HUES48 (cell line): Measurements from ENCODE around the gene SYNGR4.
A peak's percentile ranks its signal among the peaks of the same experiment; 100 is the strongest.

Source experiments
- H3K27ac ChIP-seq: one replicate; pipeline ENCODE4 v1.7.0; 2013; ENCODE audit warnings: low read depth, low read length, inconsistent platforms
- H3K27me3 ChIP-seq: 2 replicates; pipeline ENCODE4 v1.6.1; 2013; ENCODE audit warnings: mild to moderate bottlenecking, low read length; ENCODE audit not compliant: control insufficient read depth, insufficient read depth
- H3K36me3 ChIP-seq: 2 replicates; pipeline ENCODE4 v1.6.1; 2013; ENCODE audit warnings: low read length; ENCODE audit not compliant: control insufficient read depth, insufficient read depth
- H3K4me1 ChIP-seq: 2 replicates; pipeline ENCODE4 v1.6.1; 2013; ENCODE audit warnings: mild to moderate bottlenecking, low read length; ENCODE audit not compliant: control insufficient read depth, insufficient read depth
- H3K4me3 ChIP-seq: 2 replicates; pipeline ENCODE4 v1.5.1; 2013; ENCODE audit warnings: mild to moderate bottlenecking, low read depth, low read length
- H3K9ac ChIP-seq: 2 replicates; pipeline ENCODE4 v1.6.1; 2013; ENCODE audit warnings: mild to moderate bottlenecking, low read depth, low read length, moderate library complexity
- H3K9me3 ChIP-seq: 2 replicates; pipeline ENCODE4 v1.6.1; 2013; ENCODE audit warnings: low read length; ENCODE audit not compliant: control insufficient read depth, insufficient read depth

Gene SYNGR4

GRCh38 chr19:48392860-48393558 is 28.8 kb downstream of the SYNGR4 start:
- Histone ChIP-seq H3K36me3 (peaks cover 16% of the 10 kb centered on the region), H3K4me1 (peaks cover 22% of the 10 kb centered on the region), H3K27me3 (peaks cover 55% of the 10 kb centered on the region), H3K27ac (no peak overlapping the region), H3K9me3 (no peaks in the 10 kb centered on the region), H3K9ac (no peak overlapping the region), H3K4me3 (peak overlapping the region; percentile 60)

DNA sequence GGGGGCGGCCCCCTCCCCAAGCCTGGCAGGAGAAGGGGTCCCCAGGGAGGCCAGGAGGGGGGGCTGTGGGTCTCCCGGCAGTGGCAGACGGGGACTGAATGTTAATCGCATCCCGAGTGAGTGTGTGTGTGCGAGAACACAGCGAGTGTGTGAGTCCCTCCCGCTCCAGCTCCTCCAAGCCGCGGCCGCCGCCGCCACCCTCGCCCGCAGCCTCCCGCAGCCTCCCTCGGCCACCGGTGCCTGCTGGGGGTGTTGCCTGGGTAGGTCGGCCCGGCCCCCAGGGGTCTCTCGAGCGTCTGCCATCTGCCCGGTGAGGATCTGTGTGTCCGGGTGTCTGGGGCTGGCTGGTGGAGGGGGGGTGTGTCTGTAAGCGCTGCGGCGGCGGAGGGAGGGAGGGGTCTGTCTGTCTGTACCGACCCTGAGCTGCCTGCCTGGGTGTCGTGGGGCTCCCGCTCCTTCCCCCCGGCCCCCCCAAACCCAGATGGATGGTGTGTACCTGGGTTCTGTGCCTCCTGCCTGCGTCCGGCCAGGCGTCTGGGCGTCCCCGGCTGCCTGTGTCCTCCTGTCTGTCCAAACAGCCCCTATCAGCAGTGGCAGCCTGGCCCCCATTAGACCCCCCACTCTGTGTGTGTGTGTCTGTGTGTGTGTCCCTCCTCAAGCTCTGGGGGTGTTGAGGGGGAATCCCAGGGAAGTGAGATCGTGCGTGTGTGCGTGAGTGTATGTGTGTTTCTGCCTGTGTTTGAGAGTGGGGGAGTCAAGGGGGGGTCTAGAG is 29.6 kb downstream of the SYNGR4 start, which contains the start of gene GRIN2D:
Gene GRIN2D, plus strand, starts transcription at position 110 of the 772 bp plus-strand sequence. CDS start 4,725 bp downstream, outside the sequence.
- H3K9ac ChIP-seq = no peak within 1 kb of the TSS
- peak within 1 kb of the TSS; percentile 60 for H3K4me3 ChIP-seq
- H3K9me3 ChIP-seq = no peaks in the 10 kb centered on the region
- peaks cover 57% of the 10 kb centered on the region for H3K27me3 ChIP-seq
- H3K4me1 ChIP-seq = peaks cover 22% of the 10 kb centered on the region
- peaks cover 8% of the 10 kb centered on the region for H3K36me3 ChIP-seq
- H3K27ac ChIP-seq = no peak within 1 kb of the TSS

DNA sequence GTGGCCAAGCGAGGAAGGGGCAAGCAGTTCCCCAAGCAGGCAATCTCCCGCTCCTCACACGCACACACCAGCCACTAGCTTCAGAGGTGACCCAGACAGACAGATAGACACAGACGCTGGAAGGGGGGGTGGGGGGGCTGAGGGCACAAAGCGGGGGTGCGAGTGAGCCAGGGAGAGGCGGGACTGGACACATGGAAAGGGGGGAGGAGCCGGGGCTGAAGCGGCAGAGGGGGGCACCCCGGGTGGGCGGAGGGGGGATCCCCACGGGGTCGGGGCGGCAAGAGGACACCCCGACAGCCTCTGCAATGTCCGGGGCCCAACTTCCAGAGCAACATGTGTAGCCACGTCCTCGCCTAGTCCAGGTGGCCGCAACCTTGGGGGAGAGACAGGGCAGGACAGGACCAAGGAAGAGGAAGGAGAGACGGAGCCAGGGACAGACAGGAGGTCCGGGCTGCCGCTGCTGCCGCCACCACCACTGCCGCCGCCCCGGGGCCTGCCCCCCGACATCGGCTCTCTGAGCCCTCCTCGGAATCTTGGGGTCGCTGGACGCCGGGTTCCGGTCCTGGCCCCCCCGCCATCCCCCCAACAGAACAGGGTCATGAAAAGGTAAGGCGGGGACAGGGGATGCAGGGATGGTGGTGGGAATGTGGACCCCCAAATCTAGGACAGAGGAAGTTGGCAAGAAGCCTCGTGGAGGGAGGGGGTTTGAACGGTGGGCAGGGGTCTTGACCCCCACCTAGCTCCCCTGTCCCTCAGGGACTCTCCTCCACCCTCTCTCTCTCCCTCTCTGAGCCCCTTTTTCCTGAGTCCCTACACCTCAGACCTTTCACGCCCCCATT is 30.4 kb downstream of the SYNGR4 start:
- Histone ChIP-seq H3K9me3 (no peaks in the 10 kb centered on the region), H3K27me3 (peaks cover 57% of the 10 kb centered on the region), H3K9ac (no peak overlapping the region), H3K27ac (no peak overlapping the region), H3K36me3 (peaks cover under 1% of the 10 kb centered on the region), H3K4me1 (peaks cover 26% of the 10 kb centered on the region), H3K4me3 (peak overlapping the region; percentile 60)

- H3K9me3 ChIP-seq = no peaks in the 10 kb centered on the region
- peaks cover 57% of the 10 kb centered on the region for H3K27me3 ChIP-seq
- no peak overlapping the region for H3K9ac ChIP-seq
These were observed 30.9 kb downstream of the SYNGR4 start for GRCh38 chr19:48395170-48395455.

DNA sequence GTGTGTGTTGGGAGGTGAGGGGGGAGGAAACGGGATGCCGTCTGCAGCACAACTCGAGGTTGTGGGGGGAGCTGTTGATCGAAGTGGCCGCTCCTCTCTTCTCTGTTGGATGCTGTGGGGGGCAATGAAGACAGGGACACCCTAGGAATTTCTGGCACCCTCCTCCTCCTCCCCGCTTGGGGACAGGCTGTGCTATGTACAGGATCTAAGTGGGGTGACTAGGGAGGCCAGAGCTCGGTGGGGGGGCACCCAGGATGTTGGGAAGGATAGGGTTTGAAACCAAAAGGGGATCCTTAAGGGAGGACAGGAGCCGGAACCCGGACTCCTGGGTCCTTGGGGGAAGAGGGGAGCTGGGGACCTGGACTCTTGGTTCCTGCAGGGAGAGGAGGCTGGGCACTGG is 31.3 kb downstream of the SYNGR4 start:
- Histone ChIP-seq H3K36me3 (no peaks in the 10 kb centered on the region), H3K4me1 (peaks cover 28% of the 10 kb centered on the region), H3K9ac (no peak overlapping the region), H3K4me3 (no peak overlapping the region), H3K27me3 (peaks cover 57% of the 10 kb centered on the region), H3K9me3 (no peaks in the 10 kb centered on the region), H3K27ac (no peak overlapping the region)

More at GRCh38 chr19:48395170-48395455, 30.9 kb downstream of the SYNGR4 start:
- Histone ChIP-seq H3K4me1 (peaks cover 26% of the 10 kb centered on the region), H3K36me3 (no peaks in the 10 kb centered on the region), H3K4me3 (no peak overlapping the region), H3K27ac (no peak overlapping the region)

DNA sequence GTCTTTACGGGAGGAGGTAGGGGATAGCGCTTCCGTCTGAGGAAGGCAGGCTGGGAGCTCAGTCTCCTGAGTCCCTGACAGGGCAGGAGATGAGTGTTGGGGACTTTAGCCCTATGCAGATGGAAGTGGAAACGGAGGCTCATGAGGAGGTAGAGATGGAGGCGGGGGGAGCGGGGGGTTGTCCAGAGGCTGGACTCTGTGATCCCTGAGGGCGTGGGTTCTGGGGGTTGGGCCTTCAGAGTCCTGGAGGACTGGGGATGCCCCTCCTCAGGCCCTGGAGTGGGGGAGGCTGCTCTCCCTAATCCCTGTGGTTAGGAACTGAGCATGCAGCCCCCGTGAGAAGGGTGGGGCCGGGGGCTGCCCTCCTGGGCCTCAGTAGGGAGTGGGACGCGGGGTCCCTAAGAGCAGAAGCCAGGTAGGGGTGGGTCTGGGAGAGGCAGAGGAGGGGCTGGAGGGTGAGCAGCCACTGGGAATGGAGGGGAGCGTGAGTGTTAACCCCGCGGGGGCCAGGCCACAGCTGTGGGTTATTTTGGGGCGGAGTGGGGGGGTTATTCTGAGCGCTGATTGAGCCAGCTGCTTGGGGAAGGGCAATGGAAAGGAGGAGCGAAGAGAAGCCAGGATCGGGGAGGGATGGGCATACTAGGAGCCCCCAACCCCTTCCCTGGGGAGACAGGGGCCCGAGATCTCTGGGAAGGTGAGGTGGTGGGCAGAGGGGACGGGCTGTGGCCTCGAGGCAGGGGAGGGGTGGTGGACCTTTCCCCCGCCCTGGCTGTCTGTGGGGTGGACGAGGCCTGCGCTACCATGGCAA is 32.1 kb downstream of the SYNGR4 start:
- peaks cover 34% of the 10 kb centered on the region for H3K4me1 ChIP-seq
- no peak overlapping the region for H3K9ac ChIP-seq
- H3K36me3 ChIP-seq = no peaks in the 10 kb centered on the region
- H3K27me3 ChIP-seq = peaks cover 57% of the 10 kb centered on the region
- no peak overlapping the region for H3K27ac ChIP-seq
- H3K9me3 ChIP-seq = no peaks in the 10 kb centered on the region
- no peak overlapping the region for H3K4me3 ChIP-seq

- H3K4me1 ChIP-seq = peaks cover 39% of the 10 kb centered on the region
- H3K27me3 ChIP-seq = peaks cover 57% of the 10 kb centered on the region
- H3K9me3 ChIP-seq = no peaks in the 10 kb centered on the region
- H3K4me3 ChIP-seq = no peak overlapping the region
- no peak overlapping the region for H3K27ac ChIP-seq
- H3K9ac ChIP-seq = no peak overlapping the region
- no peaks in the 10 kb centered on the region for H3K36me3 ChIP-seq
These were observed 32.6 kb downstream of the SYNGR4 start for GRCh38 chr19:48396824-48397176.

DNA sequence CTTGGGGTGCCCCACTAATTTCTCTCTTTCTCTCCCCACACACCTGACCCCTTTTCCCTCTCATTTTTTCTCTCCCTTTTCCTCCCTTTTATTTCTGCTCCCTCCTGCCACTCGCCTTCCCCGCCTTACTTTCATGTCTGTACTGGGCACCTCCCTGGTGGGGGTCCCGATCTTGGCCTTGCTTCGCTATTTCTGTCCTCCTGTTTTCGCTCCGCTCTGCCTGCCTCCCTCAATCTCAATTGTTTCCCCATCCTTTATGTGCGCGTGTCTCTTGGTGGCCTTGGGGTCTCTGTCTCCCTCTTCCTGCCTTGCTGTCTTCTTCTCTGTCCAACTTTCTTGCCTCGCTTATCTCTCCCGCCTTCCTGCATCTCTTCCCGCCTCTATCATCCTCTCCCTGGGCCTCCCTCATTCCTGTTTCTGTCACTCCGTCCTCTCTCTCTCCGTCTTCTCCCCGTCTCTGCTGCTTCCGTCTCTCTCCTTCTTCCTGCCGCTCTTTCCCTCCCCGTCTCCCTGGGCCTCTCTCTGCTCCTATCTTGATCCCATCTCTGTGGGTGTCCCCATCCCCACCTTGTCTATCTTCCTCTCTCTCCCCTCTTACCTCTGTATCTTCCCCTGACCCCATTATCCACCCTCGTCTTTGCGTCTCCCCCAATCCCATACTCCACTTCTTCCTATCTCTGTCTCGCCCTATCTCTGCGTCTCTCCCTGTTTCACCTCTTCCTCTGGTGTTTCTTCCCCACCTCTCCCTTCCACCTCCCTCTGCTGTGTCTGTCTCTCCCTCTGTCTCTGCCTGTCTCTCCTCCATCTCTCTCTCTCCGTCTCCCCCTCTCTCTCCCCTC is 33.3 kb downstream of the SYNGR4 start:
- no peaks in the 10 kb centered on the region for H3K36me3 ChIP-seq
- no peak overlapping the region for H3K27ac ChIP-seq
- peaks cover 57% of the 10 kb centered on the region for H3K27me3 ChIP-seq
- H3K4me1 ChIP-seq = peaks cover 39% of the 10 kb centered on the region
- no peak overlapping the region for H3K9ac ChIP-seq
- H3K4me3 ChIP-seq = peak overlapping the region; percentile 70
- H3K9me3 ChIP-seq = no peaks in the 10 kb centered on the region

- H3K4me3 ChIP-seq = peak overlapping the region; percentile 70
- no peaks in the 10 kb centered on the region for H3K9me3 ChIP-seq
- H3K36me3 ChIP-seq = no peaks in the 10 kb centered on the region
- peaks cover 52% of the 10 kb centered on the region for H3K27me3 ChIP-seq
- H3K9ac ChIP-seq = peak overlapping the region; percentile 65; the same call in 1 of the 2 replicates
- H3K4me1 ChIP-seq = peaks cover 39% of the 10 kb centered on the region
- H3K27ac ChIP-seq = no peak overlapping the region
These were observed 33.9 kb downstream of the SYNGR4 start for GRCh38 chr19:48398102-48398374.
